Measurements from ENCODE around the gene ADGRD1. TPM values are rescaled to one million over a fixed set of nuclear protein-coding genes. Genes with fewer than 3 reads are reported as not detected.

Gene ADGRD1
- total RNA-seq, 1 donor from 2014 or later, result 8.4 TPM

DNA sequence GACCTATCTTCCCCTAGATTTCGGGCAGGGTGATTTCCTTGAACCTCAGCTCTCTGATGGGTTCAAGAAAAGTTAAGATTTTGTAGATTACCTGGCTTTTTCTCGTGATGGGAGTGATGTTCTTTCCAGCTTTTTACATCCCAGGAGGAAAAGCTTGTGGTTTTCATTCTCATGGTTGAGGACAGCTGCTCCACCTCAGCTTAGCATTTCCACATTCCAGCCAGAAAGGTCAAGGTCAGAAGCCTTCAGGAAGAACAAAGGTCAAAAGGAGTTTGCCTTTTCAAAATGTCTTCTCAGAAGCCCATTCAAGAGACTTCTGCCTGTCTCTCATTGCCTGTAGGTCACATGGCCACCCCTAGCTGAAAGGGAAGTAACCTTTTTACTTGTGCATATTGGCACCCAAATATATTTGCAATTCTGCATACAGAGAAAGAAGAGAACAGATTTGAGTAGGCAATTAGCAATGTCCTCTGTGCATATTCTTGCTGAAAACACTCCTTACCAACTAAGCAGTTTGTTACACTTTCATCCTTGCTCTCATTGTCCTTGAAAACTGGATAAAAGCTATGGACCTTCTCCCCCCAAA, 6.6 kb upstream of the ADGRD1 start:
- peaks cover 8% of the 10 kb centered on the region for H3K27me3 Mint-ChIP-seq (ENCODE audit: low read depth)
- no peak for DNase-seq (ENCODE audit: low spot score)
- no peaks in the 10 kb centered on the region for H3K4me1 Mint-ChIP-seq (ENCODE audit: low read depth)
- no peak overlapping the region for H3K27ac Mint-ChIP-seq
- no peaks in the 10 kb centered on the region for H3K36me3 Mint-ChIP-seq (ENCODE audit: low read depth)
- intact Hi-C loops (cut with micrococcal nuclease), result no loop called here
- no peak overlapping the region for H3K4me3 Mint-ChIP-seq (ENCODE audit: low read depth)
- peaks cover 16% of the 10 kb centered on the region for H3K9me3 Mint-ChIP-seq

DNA sequence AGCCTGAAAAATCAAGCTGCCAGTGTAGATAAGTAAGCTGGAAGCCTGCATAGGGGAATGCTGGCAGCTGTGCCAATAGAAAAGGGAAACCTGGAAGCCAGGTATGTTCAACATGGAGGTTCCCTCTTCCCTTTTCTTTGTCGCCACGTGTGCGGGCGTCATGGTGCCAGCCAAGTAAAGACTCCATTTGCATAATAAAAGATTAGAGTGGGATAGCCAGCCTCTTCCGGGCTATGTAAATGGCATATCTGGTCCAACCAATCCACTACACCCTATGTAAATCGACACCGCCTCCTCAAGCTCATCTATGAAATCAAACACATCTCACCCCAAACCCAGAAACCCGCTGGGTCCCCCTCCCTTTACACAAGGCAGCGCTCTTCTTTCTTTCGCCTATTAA, 5.6 kb upstream of the ADGRD1 start:
- no peak for DNase-seq (ENCODE audit: low spot score)
- no peaks in the 10 kb centered on the region for H3K4me1 Mint-ChIP-seq (ENCODE audit: low read depth)
- H3K27ac Mint-ChIP-seq, result no peak overlapping the region
- no peak overlapping the region for H3K4me3 Mint-ChIP-seq (ENCODE audit: low read depth)
- peaks cover 16% of the 10 kb centered on the region for H3K9me3 Mint-ChIP-seq
- peaks cover 16% of the 10 kb centered on the region for H3K27me3 Mint-ChIP-seq (ENCODE audit: low read depth)
- no peaks in the 10 kb centered on the region for H3K36me3 Mint-ChIP-seq (ENCODE audit: low read depth)
- intact Hi-C loops (cut with micrococcal nuclease), result no loop called here

DNA sequence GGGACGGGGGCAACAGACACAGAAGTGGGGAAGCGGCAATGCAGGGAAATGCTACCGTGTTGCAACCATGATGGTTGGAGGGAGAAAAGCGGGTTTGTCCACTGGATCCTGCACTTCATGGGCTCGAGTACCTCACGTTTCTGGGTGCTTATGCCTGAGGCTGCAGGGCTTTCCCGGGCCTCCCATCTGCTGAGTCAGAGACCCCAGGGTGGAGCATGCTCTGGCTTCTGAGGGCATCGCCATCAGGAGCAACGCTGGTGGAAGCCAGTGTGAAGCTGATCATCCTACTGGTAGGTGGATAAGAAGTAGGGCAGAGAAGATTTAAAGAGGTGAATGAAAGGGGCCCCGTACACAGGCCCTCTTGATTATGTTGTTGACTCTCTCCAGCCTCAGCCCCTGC, 5.0 kb upstream of the ADGRD1 start:
- intact Hi-C loops (cut with micrococcal nuclease), result no loop called here
- H3K4me3 Mint-ChIP-seq (ENCODE audit: low read depth), result no peak overlapping the region
- H3K4me1 Mint-ChIP-seq (ENCODE audit: low read depth), result no peaks in the 10 kb centered on the region
- no peaks in the 10 kb centered on the region for H3K36me3 Mint-ChIP-seq (ENCODE audit: low read depth)
- H3K27ac Mint-ChIP-seq, result no peak overlapping the region
- H3K9me3 Mint-ChIP-seq, result peaks cover 16% of the 10 kb centered on the region
- H3K27me3 Mint-ChIP-seq (ENCODE audit: low read depth), result peaks cover 22% of the 10 kb centered on the region
- no peak for DNase-seq (ENCODE audit: low spot score)

DNA sequence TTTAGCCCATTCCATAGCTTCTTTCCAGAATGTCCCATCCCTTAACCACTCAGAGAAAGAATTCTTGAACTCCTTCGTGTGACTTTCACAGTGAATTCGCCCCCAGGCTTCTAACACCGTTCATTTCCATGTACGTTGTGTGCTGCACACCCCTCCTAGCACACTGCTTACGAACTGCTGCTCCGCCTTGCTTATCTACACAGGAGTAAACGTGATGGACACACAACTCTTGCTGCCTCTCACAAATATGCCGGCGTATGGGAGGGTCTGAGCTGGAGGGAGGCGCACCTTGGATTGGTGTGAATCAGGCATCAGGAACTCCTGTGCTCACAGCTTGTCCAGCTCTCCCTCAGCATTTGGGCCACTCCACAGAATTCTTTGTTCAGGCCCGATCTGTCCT, 3.9 kb upstream of the ADGRD1 start:
- no peak overlapping the region for H3K4me3 Mint-ChIP-seq (ENCODE audit: low read depth)
- H3K4me1 Mint-ChIP-seq (ENCODE audit: low read depth), result no peaks in the 10 kb centered on the region
- H3K27ac Mint-ChIP-seq, result no peak overlapping the region
- intact Hi-C loops (cut with micrococcal nuclease), result no loop called here
- no peaks in the 10 kb centered on the region for H3K36me3 Mint-ChIP-seq (ENCODE audit: low read depth)
- peaks cover 25% of the 10 kb centered on the region for H3K27me3 Mint-ChIP-seq (ENCODE audit: low read depth)
- peaks cover 11% of the 10 kb centered on the region for H3K9me3 Mint-ChIP-seq
- no peak for DNase-seq (ENCODE audit: low spot score)

DNA sequence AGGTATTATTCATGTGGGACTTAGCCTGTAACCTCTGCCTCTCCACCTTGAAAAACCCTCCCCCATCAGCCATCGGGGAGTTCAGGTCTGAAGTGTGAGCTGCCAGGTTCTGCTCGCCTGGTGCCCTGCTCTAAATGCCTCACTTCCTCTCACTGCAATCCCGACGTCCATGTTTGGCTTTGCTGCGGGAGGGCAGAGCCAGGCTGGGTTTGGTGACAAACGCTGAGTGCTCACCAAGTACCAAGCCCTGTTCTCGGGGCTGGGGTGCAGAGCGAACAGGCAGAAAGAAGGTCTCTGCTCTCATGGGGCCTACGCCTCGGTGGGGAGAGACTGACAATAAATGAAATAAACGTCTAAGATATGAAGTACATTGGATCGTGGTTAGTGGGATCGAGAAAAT, 2.1 kb upstream of the ADGRD1 start:
- no peak for DNase-seq (ENCODE audit: low spot score)
- H3K27me3 Mint-ChIP-seq (ENCODE audit: low read depth), result peaks cover 21% of the 10 kb centered on the region
- intact Hi-C loops (cut with micrococcal nuclease), result no loop called here
- no peak overlapping the region for H3K27ac Mint-ChIP-seq
- no peak overlapping the region for H3K4me3 Mint-ChIP-seq (ENCODE audit: low read depth)
- H3K4me1 Mint-ChIP-seq (ENCODE audit: low read depth), result no peaks in the 10 kb centered on the region
- no peaks in the 10 kb centered on the region for H3K36me3 Mint-ChIP-seq (ENCODE audit: low read depth)
- H3K9me3 Mint-ChIP-seq, result no peaks in the 10 kb centered on the region

DNA sequence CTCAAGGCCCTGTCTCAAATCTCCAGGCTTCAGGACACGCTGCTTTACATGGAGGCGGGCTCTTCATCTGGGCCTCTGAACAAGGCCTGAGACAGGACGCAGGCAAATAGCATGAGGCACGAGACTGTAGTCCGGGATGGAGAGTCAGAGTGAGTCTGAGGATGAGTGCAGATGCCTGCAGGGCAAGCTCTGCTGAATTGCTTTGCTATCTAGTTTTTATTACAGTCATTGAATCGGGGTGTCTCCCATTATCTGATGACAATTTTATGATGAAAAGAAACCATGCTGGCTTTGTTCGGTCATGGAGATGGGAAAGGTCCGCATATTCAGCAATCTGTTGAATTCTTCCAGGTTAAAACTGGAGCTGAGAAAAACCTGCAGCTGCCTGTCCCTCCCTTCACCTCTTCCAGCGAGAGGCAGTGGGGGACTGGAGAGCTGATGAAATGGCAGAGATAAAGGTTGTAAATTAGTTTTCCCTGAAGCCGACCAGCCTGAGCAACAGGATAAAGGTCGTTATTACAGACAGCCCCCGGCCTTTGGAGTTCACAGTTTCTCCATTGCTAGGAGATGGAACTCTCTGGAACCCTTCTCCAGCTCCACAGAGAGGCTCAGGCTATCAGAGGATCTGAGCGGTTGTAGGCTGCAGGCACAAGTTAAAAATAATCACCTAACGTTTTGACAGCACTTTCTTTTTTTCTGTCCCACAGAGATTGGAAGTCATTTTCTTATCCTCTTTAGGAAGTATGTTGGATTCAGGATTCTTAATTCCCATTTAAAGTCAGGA, 1.3 kb upstream of the ADGRD1 start:
- H3K27ac Mint-ChIP-seq, result no peak overlapping the region
- H3K9me3 Mint-ChIP-seq, result no peaks in the 10 kb centered on the region
- H3K4me3 Mint-ChIP-seq (ENCODE audit: low read depth), result no peak overlapping the region
- intact Hi-C loops (cut with micrococcal nuclease), result no loop called here
- peaks cover 21% of the 10 kb centered on the region for H3K27me3 Mint-ChIP-seq (ENCODE audit: low read depth)
- no peaks in the 10 kb centered on the region for H3K36me3 Mint-ChIP-seq (ENCODE audit: low read depth)
- no peak for DNase-seq (ENCODE audit: low spot score)
- H3K4me1 Mint-ChIP-seq (ENCODE audit: low read depth), result no peaks in the 10 kb centered on the region

DNA sequence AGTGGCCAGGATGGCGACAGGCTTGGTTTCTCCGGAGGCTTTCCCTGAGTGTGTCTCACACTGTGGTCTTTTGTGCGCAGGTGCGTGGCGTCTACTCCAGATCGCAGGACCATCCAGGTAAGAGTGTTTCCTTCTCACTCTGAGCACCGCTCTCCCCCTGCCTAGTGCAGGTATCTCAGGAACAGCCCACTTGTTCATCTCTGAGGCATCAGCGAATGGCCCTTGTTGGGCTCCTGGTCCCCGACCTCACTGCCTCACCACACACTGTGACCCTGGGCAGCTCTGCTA, 781 bp downstream of the ADGRD1 start:
- no peak overlapping the region for H3K4me3 Mint-ChIP-seq (ENCODE audit: low read depth)
- no peak for DNase-seq (ENCODE audit: low spot score)
- no peaks in the 10 kb centered on the region for H3K36me3 Mint-ChIP-seq (ENCODE audit: low read depth)
- intact Hi-C loops (cut with micrococcal nuclease), result no loop called here
- H3K4me1 Mint-ChIP-seq (ENCODE audit: low read depth), result no peaks in the 10 kb centered on the region
- no peak overlapping the region for H3K27ac Mint-ChIP-seq
- no peaks in the 10 kb centered on the region for H3K9me3 Mint-ChIP-seq
- peaks cover 21% of the 10 kb centered on the region for H3K27me3 Mint-ChIP-seq (ENCODE audit: low read depth)

DNA sequence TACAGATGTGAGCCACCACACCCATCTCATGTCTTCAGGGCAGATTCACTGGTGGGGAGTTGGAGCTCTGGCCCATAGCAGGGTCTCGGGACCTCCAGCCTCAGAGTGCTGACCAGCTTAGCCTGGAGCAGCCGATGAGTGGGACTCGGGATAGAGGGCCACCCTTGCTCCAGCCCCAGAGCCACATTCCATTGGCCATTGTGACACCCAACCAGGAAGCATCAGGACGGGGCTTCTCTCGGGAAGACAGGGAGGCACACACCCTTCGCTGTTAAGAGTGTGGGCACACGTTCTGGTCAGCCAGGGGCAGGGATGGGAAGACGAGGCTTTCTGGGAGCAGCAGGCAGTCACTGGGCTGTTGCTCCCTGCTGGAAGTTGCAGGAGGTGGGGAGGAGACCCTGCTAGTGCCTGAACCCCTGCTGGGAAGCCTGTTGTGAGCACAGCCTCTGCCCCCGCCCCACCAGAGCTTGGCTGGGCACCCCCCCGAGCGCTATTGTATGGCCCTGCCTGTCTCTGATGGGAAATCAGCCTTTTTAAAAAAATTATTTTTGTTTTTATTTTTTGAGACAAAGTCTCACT, 1.6 kb downstream of the ADGRD1 start:
- Mint-ChIP-seq H3K36me3 (ENCODE audit: low read depth) (no peaks in the 10 kb centered on the region), H3K27me3 (ENCODE audit: low read depth) (peaks cover 21% of the 10 kb centered on the region), H3K9me3 (no peaks in the 10 kb centered on the region), H3K27ac (no peak overlapping the region), H3K4me3 (ENCODE audit: low read depth) (no peak overlapping the region), H3K4me1 (ENCODE audit: low read depth) (no peaks in the 10 kb centered on the region)
- intact Hi-C loops (cut with micrococcal nuclease), result no loop called here
- DNase-seq (ENCODE audit: low spot score), result no peak

DNA sequence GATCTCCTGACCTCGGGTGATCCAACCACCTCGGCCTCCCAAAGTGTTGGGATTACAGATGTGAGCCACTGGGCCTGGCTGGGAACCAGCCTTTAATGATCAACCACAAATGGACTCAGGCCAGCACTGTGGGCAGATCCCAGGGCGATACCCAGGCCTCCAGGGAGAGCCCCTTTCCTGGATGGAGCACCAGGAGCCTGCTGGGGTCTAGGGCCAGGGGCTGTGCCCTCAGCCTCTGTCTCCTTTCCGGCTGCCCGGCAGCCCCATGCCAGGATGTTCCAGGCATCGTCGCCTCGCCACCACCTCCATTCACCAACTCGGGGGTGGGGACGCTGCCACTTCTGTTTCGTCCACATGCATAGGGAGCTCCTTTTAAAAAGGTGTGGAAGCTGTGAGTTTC, 2.3 kb downstream of the ADGRD1 start:
- H3K27ac Mint-ChIP-seq, result no peak overlapping the region
- DNase-seq (ENCODE audit: low spot score), result no peak
- intact Hi-C loops (cut with micrococcal nuclease), result no loop called here
- peaks cover 21% of the 10 kb centered on the region for H3K27me3 Mint-ChIP-seq (ENCODE audit: low read depth)
- no peaks in the 10 kb centered on the region for H3K36me3 Mint-ChIP-seq (ENCODE audit: low read depth)
- no peak overlapping the region for H3K4me3 Mint-ChIP-seq (ENCODE audit: low read depth)
- H3K4me1 Mint-ChIP-seq (ENCODE audit: low read depth), result no peaks in the 10 kb centered on the region
- no peaks in the 10 kb centered on the region for H3K9me3 Mint-ChIP-seq

DNA sequence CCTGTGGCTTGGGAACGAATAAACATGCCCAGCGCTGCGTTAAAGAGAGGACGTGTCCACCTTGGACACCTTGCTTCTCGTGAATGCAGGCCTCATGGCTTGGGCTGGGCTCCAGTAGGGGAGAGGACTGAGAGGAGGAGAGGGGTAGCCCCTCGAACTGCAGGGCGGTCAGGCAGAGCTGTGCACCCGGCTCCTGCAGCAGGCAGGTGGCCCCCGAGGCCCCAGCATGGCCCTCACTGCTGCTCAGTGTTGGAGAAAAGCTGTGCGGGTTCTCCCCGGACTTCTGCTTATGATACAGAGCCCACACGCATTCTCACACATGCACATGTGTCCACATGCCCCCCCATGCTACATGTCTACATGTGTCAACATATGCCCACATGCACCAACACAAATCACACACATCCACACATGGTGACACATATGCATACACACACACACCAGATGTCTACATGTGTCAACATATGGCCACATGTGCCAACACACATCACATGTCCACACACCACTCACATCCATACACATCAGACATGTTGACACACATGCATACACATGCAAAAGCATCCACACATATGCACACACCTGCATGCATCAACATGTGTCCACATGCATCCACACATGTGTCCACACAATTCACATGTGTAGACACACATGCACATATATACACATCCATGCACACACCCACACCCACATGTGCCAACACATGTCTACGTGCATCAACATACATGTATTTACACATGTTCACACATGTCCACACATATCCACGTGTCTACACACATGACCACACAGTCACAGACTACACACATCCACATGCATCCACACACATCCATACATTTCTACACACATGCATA, 3.0 kb downstream of the ADGRD1 start:
- Mint-ChIP-seq H3K27me3 (ENCODE audit: low read depth) (peaks cover 21% of the 10 kb centered on the region), H3K9me3 (no peaks in the 10 kb centered on the region), H3K36me3 (ENCODE audit: low read depth) (no peaks in the 10 kb centered on the region), H3K27ac (no peak overlapping the region), H3K4me3 (ENCODE audit: low read depth) (no peak overlapping the region), H3K4me1 (ENCODE audit: low read depth) (no peaks in the 10 kb centered on the region)
- DNase-seq (ENCODE audit: low spot score), result no peak
- intact Hi-C loops (cut with micrococcal nuclease), result no loop called here

DNA sequence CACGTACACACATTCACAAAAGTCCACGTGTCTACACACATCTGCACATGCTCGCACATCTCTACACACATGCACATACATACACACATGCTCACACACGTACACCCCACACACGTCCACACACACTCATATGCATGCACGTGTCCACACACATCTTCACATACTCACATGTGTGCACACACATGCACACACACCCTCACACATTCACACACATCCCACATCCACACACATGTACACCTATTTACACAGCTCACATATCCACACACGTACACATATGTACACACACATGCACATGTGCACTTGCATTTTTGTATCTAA, 3.6 kb downstream of the ADGRD1 start:
- DNase-seq (ENCODE audit: low spot score), result no peak
- no peaks in the 10 kb centered on the region for H3K9me3 Mint-ChIP-seq
- H3K27me3 Mint-ChIP-seq (ENCODE audit: low read depth), result peaks cover 19% of the 10 kb centered on the region
- no peak overlapping the region for H3K4me3 Mint-ChIP-seq (ENCODE audit: low read depth)
- intact Hi-C loops (cut with micrococcal nuclease), result no loop called here
- H3K27ac Mint-ChIP-seq, result no peak overlapping the region
- no peaks in the 10 kb centered on the region for H3K36me3 Mint-ChIP-seq (ENCODE audit: low read depth)
- H3K4me1 Mint-ChIP-seq (ENCODE audit: low read depth), result no peaks in the 10 kb centered on the region

DNA sequence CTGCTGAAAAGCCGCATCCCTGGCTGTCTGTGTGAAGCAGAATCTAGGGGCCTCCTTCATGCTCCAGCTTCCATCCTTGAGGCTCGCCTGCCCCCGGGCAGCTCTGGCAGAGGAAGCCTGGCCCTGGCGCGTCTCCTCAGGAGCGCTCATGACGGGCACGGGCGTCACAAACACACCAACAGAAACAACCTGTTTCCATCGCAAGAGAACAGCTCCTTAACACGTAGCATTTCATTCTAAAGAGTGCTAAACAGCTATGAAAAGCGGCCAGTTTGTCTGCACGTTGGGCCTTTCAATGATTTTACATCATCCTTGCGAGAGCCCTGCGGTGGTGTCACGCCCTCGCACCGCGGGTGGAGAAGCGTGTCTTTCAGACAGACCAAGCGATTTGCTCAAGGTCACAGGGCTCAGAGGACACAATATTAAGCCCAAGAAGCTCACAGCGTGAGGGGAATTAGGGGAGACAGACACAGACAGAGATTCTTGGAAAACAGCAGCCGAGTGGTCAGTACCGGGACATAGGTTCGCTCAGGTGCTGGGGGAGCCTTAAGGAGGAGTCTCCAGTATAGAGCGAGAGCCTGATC, 4.9 kb downstream of the ADGRD1 start:
- Mint-ChIP-seq H3K4me1 (ENCODE audit: low read depth) (no peaks in the 10 kb centered on the region), H3K9me3 (no peaks in the 10 kb centered on the region), H3K27me3 (ENCODE audit: low read depth) (peaks cover 8% of the 10 kb centered on the region), H3K36me3 (ENCODE audit: low read depth) (no peaks in the 10 kb centered on the region), H3K4me3 (ENCODE audit: low read depth) (no peak overlapping the region), H3K27ac (no peak overlapping the region)
- no peak for DNase-seq (ENCODE audit: low spot score)
- intact Hi-C loops (cut with micrococcal nuclease), result no loop called here

DNA sequence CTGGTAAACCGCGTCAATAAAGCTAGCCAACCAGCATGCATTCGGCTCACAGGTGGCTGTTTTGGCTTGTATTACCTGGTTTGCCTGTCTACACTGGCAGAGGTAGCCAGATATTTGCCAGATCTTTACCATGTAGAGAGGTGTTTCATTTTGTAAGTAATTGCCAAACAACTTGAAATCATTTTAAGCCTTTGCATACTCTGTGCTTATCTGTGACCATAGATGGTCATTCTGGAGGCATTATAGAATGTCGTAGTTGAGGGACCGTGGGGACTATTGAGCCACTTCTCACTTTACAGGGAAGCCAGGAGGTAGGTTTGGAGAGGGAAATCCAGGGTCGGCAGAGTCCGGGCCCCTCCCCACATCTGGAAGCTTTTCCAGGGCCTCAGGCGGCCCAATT, 5.9 kb downstream of the ADGRD1 start:
- Mint-ChIP-seq H3K27ac (no peak overlapping the region), H3K4me3 (ENCODE audit: low read depth) (no peak overlapping the region), H3K9me3 (no peaks in the 10 kb centered on the region), H3K36me3 (ENCODE audit: low read depth) (no peaks in the 10 kb centered on the region), H3K27me3 (ENCODE audit: low read depth) (peaks cover 3% of the 10 kb centered on the region), H3K4me1 (ENCODE audit: low read depth) (no peaks in the 10 kb centered on the region)
- DNase-seq (ENCODE audit: low spot score), result no peak
- intact Hi-C loops (cut with micrococcal nuclease), result no loop called here
